T-helper 17 cell (primary cell): ENCODE results near the gene TBATA. TPM values are rescaled to one million over a fixed set of nuclear protein-coding genes. Genes with fewer than 3 reads are reported as not detected.

Source experiments
- ATAC-seq: fragments of 150-1000 bp; cut with Tn5 transposase; 2 replicates; pipeline ENCODE4 v1.10.0; 2021; ENCODE audit warnings: mild to moderate bottlenecking, moderate library complexity
- DNase-seq, 3 donors: peaks; one replicate each; pipeline versions ENCODE4 v3.0.0 to v3.0.0-alpha.2; 2020 to 2021
- H3K9me3 ChIP-seq: one replicate; pipeline ENCODE4 v1.7.0; 2013; ENCODE audit warnings: low read length, mild to moderate bottlenecking; ENCODE audit not compliant: control insufficient read depth, poor library complexity, severe bottlenecking
- H3K27ac Mint-ChIP-seq: one replicate; pipeline ENCODE4 v1.8.0; 2022; ENCODE audit warnings: mild to moderate bottlenecking, moderate library complexity, mixed read lengths
- H3K27me3 Mint-ChIP-seq: one replicate; pipeline ENCODE4 v1.8.0; 2022; ENCODE audit warnings: mixed read lengths
- H3K36me3 Mint-ChIP-seq: one replicate; pipeline ENCODE4 v1.8.0; 2022; ENCODE audit warnings: low read depth, mixed read lengths
- H3K4me1 Mint-ChIP-seq: one replicate; pipeline ENCODE4 v1.8.0; 2022; ENCODE audit warnings: mild to moderate bottlenecking, mixed read lengths
- H3K4me3 Mint-ChIP-seq: one replicate; pipeline ENCODE4 v1.8.0; 2022; ENCODE audit warnings: mild to moderate bottlenecking, moderate library complexity, mixed read lengths
- total RNA-seq, 4 donors: library from RNA in 2 of 4; stranded (reverse) in 2 of 4; gene quantifications; one replicate each; pipeline ENCODE4 v1.2.3 and lab custom pipeline; 2022 to 2026

TBATA gene
- total RNA-seq, 2 donors from 2014 or later: not detected

- H3K4me3 Mint-ChIP-seq: peak overlapping the region; percentile 90
Observed at GRCh38 chr10:70816220-70816894, 31.2 kb upstream of the TBATA start.

GRCh38 chr10:70815504-70816219, 30.5 kb upstream of the TBATA start, which contains the start of gene SGPL1:
Gene SGPL1 (plus strand): TSS chr10:70815948. CDS start chr10:70816854, 906 bp downstream.
- H3K36me3 Mint-ChIP-seq: peaks cover 2% of the 10 kb centered on the region
- H3K4me3 Mint-ChIP-seq: peak within 1 kb of the TSS; percentile 90
- peaks cover 32% of the 10 kb centered on the region for H3K4me1 Mint-ChIP-seq
- peak within 1 kb of the TSS; percentile 87 for H3K27ac Mint-ChIP-seq
- no peaks in the 10 kb centered on the region for H3K27me3 Mint-ChIP-seq
- H3K9me3 ChIP-seq: no peaks in the 10 kb centered on the region
- DNase-seq (peak; percentile 75 to 83 (median 83)), ATAC-seq (peak; percentile 98)

More at GRCh38 chr10:70816220-70816894, 31.2 kb upstream of the TBATA start:
- Mint-ChIP-seq H3K36me3 (peaks cover 2% of the 10 kb centered on the region), H3K4me1 (peaks cover 35% of the 10 kb centered on the region), H3K27me3 (no peaks in the 10 kb centered on the region), H3K27ac (peak overlapping the region; percentile 87)
- no peaks in the 10 kb centered on the region for H3K9me3 ChIP-seq
- ATAC-seq: peak; percentile 48
- peak in 2 of 3 donors; percentile 31 to 32 for DNase-seq

GRCh38 chr10:70814126-70814525, 28.9 kb upstream of the TBATA start:
- Mint-ChIP-seq H3K4me1 (peaks cover 27% of the 10 kb centered on the region), H3K4me3 (peak overlapping the region; percentile 58), H3K27me3 (no peaks in the 10 kb centered on the region), H3K36me3 (peaks cover 2% of the 10 kb centered on the region), H3K27ac (peak overlapping the region; percentile 72)
- DNase-seq: no peak
- H3K9me3 ChIP-seq: no peaks in the 10 kb centered on the region
- no peak for ATAC-seq

GRCh38 chr10:70812814-70813213, 27.6 kb upstream of the TBATA start:
- no peak for DNase-seq
- Mint-ChIP-seq H3K36me3 (peaks cover under 1% of the 10 kb centered on the region), H3K27me3 (no peaks in the 10 kb centered on the region)

GRCh38 chr10:70811881-70812280, 26.7 kb upstream of the TBATA start:
- no peak for DNase-seq
- H3K4me1 Mint-ChIP-seq: peaks cover 15% of the 10 kb centered on the region
- no peak overlapping the region for H3K4me3 Mint-ChIP-seq
- H3K9me3 ChIP-seq: no peaks in the 10 kb centered on the region
- ATAC-seq: no peak
- no peak overlapping the region for H3K27ac Mint-ChIP-seq
- H3K27me3 Mint-ChIP-seq: peaks cover 6% of the 10 kb centered on the region
- H3K36me3 Mint-ChIP-seq: no peaks in the 10 kb centered on the region

More at GRCh38 chr10:70812814-70813213, 27.6 kb upstream of the TBATA start:
- Mint-ChIP-seq H3K4me1 (peaks cover 20% of the 10 kb centered on the region), H3K27ac (no peak overlapping the region), H3K4me3 (no peak overlapping the region)
- ATAC-seq: no peak
- no peaks in the 10 kb centered on the region for H3K9me3 ChIP-seq

DNA sequence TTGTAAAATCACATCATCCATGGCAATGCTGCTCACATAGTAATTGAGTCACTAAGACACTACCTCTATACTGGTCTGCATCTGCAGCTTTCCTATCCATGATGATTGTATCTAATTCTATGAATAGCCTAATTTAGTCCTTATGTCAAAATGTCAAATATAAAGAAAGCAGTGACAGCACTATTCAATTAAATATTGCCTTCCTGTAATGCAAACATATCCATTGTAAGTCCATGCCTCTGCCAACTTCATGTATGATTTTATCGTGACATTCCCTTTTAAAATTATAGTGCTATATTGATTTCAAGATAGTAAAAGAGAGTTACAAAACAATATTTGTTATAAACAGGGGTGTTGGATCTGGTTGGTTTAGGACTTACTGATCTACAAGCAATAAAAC, 25.8 kb upstream of the TBATA start:
- Mint-ChIP-seq H3K4me3 (no peak overlapping the region), H3K27ac (no peak overlapping the region), H3K27me3 (peaks cover 12% of the 10 kb centered on the region), H3K4me1 (peaks cover 10% of the 10 kb centered on the region), H3K36me3 (no peaks in the 10 kb centered on the region)
- no peak for ATAC-seq
- no peaks in the 10 kb centered on the region for H3K9me3 ChIP-seq
- no peak for DNase-seq

- no peaks in the 10 kb centered on the region for H3K36me3 Mint-ChIP-seq
- DNase-seq (no peak), ATAC-seq (no peak)
- no peaks in the 10 kb centered on the region for H3K9me3 ChIP-seq
- no peak overlapping the region for H3K4me3 Mint-ChIP-seq
- H3K4me1 Mint-ChIP-seq: peaks cover 6% of the 10 kb centered on the region
- peaks cover 24% of the 10 kb centered on the region for H3K27me3 Mint-ChIP-seq
- no peak overlapping the region for H3K27ac Mint-ChIP-seq
Observed at GRCh38 chr10:70809726-70810125, 24.5 kb upstream of the TBATA start.

DNA sequence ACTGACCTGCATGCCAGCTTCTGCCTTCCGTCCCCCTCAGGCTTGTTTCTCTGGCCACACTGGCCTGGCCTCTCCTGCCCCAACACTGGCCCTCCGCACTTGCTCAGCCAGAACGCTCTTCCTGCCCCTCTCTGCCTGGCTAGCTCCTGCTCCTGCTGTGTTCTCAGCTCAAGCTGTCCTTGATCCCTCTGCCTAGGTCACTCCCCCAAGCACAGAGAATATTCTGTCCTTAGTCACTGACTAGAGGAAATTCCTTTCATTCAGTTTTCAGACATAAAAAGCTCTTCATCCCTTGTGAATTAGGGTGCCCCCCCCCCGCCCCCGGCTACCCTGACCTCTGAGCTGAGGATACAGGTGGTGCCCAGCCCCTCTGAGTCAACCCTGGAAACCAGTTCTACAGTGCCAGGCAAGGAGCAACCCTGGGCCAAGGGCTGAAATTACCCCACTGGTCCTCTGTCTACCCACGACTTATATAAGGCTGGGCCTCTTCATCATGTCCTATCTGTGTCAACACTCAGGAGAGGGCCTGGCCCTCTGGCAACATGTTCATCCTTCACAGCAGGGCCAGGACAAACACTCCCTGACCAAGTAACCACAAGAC, 23.9 kb upstream of the TBATA start:
- Mint-ChIP-seq H3K4me3 (no peak overlapping the region), H3K36me3 (no peaks in the 10 kb centered on the region), H3K27ac (no peak overlapping the region), H3K4me1 (peaks cover under 1% of the 10 kb centered on the region), H3K27me3 (peaks cover 31% of the 10 kb centered on the region)
- DNase-seq: no peak
- no peak for ATAC-seq
- no peaks in the 10 kb centered on the region for H3K9me3 ChIP-seq

DNA sequence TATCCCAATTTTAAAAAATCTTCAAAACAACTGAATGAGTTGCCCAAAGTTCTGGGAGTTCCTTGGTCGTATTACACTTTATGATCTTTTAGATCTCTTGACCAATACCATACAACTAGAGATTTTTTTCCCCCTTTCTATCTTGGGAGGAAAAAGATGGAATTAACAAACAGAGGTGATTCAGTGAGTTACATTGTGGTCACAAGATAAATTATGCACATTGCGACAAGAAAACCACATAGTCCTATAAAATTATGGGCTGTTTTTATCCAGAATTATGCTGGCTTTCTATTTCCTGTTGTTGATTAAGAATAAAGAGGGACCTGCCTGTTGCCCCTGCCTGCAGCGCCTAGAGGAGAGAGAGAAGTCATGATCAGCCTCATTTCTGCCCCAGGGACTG, 22.4 kb upstream of the TBATA start:
- DNase-seq (no peak), ATAC-seq (no peak)
- H3K4me3 Mint-ChIP-seq: no peak overlapping the region
- peaks cover 45% of the 10 kb centered on the region for H3K27me3 Mint-ChIP-seq
- no peak overlapping the region for H3K27ac Mint-ChIP-seq
- no peaks in the 10 kb centered on the region for H3K9me3 ChIP-seq
- no peaks in the 10 kb centered on the region for H3K36me3 Mint-ChIP-seq
- H3K4me1 Mint-ChIP-seq: no peaks in the 10 kb centered on the region

DNA sequence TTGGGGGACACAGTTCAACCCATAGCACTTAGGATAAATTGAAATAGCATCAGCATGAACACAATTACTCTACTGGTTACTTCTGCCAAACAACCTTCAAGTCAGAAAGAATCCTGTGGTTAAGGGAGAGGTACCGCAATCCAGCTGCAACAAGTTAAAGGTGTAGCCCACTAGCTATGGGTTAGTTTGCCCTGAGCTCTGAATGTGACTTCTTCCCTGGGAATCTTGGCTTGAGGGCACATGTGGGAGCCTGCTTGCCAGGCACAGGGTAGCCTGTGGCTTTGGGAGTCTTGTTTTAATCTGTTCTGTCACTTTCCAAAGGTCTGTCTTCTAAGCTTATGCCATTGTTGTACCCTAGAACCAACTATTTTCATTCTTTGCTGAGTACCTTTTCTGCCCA, 21.7 kb upstream of the TBATA start:
- Mint-ChIP-seq H3K4me3 (no peak overlapping the region), H3K27me3 (peaks cover 52% of the 10 kb centered on the region), H3K4me1 (no peaks in the 10 kb centered on the region), H3K27ac (no peak overlapping the region), H3K36me3 (no peaks in the 10 kb centered on the region)
- no peaks in the 10 kb centered on the region for H3K9me3 ChIP-seq
- no peak for ATAC-seq
- no peak for DNase-seq

DNA sequence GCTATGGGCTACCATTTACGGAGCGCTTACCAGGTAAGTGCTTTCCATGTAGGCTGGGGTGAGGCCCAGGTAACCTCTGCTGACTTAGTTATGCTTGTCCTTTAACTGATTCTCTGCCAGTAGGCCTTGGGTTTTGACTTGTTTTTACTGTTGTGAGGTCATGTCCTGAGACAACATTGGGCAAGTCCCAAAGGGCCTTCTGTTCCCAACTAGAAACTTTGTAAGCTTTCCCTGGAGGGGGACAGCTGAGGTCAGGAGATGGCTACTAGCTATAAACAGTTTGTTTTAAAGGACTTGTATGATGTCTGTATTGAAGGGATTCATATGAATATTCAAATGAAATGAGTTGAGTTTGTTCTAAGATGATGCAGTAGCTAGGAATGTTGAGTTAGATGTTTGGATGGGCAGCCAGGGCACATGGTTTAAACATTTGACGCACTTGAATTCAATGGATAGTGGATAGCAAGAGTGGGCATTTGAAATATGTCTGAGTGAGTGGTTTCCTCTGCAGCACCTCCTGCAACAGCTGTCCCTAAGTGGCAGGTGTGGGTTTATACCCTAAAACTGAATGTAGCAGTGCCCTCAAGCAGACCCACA, 20.5 kb upstream of the TBATA start:
- peaks cover 56% of the 10 kb centered on the region for H3K27me3 Mint-ChIP-seq
- no peak for ATAC-seq

DNA sequence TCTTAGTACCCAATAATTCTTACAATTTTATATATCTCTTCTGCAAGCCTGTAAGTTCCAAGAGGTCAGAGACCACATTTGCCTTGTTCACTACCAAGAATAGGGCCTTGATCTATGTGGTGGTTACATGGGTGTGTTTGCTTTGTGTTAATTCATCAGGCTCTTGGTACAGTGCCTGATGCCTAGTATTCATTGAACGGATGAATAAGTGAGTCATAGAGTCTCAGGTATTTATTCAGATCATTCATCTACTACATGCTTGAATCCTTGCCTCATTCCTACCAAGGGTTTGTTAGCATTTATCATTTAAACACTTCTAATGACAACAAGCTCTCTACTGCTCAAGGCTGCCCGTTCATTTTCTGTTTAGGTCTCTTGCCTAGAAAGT, 19.2 kb upstream of the TBATA start:
- Mint-ChIP-seq H3K4me3 (no peak overlapping the region), H3K36me3 (peaks cover 2% of the 10 kb centered on the region), H3K27me3 (peaks cover 65% of the 10 kb centered on the region), H3K27ac (no peak overlapping the region), H3K4me1 (no peaks in the 10 kb centered on the region)
- no peaks in the 10 kb centered on the region for H3K9me3 ChIP-seq
- DNase-seq: no peak
- no peak for ATAC-seq

More for the DNA sequence above, 20.5 kb upstream of the TBATA start:
- H3K4me1 Mint-ChIP-seq: no peaks in the 10 kb centered on the region
- no peak overlapping the region for H3K27ac Mint-ChIP-seq
- no peak overlapping the region for H3K4me3 Mint-ChIP-seq
- no peaks in the 10 kb centered on the region for H3K9me3 ChIP-seq
- no peak for DNase-seq
- H3K36me3 Mint-ChIP-seq: no peaks in the 10 kb centered on the region

DNA sequence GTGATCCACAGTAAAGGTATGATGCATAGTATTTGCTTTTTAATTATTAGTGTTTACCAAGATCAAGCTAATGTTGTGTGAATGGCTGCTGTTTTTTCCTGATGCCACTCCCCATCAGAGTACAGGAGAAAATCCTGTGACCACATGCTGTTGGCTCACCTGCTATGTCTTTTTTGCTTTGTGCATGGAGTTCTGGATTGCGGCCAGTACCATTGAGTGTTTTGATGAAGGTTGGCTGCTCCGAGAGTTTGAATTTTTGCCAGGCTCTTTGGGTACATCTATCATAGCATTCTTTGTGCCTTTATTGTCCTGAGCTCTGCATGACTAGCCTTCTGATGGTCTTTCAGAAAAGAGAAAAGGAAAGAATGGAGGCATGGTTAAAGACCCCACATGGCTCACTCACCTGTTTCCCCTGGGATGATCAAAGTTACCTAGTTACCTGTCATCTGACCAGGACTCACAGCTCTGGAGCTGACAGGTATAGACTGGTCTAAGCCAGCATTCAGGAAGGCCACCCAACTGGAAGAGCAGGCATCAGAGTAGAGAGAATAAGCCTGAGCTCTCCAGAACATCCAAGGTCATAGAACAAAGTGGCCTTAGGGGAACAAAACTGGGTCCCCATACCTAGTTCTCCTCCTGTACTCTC, 18.7 kb upstream of the TBATA start:
- no peaks in the 10 kb centered on the region for H3K9me3 ChIP-seq
- ATAC-seq: no peak
- Mint-ChIP-seq H3K27me3 (peaks cover 70% of the 10 kb centered on the region), H3K4me1 (no peaks in the 10 kb centered on the region), H3K27ac (no peak overlapping the region), H3K36me3 (peaks cover 2% of the 10 kb centered on the region), H3K4me3 (no peak overlapping the region)
- DNase-seq: no peak
